NB4 (cell line): ENCODE results near the gene TMEM82.

Source experiments
- CTCF ChIP-seq: IDR thresholded peaks from one replicate; pipeline ENCODE4 v1.5.1; 2012; ENCODE audit warnings: low read depth, low read length
- MAX ChIP-seq: IDR thresholded peaks from 2 replicates; pipeline ENCODE4 v1.6.1; 2011; ENCODE audit warnings: low read depth, low read length
- POLR2A ChIP-seq: IDR thresholded peaks from 2 replicates; pipeline ENCODE4 v1.6.1; 2011; ENCODE audit warnings: mild to moderate bottlenecking; ENCODE audit not compliant: insufficient read length; ENCODE audit errors: extremely low read depth

- TF ChIP-seq CTCF (no peak), POLR2A (no peak), MAX (no peak)
Measured at GRCh38 chr1:15771836-15772515, 29.7 kb downstream of the TMEM82 start.
